OCI-LY7 (cell line): ENCODE data around the gene ZDBF2. TPM values are rescaled to one million over a fixed set of nuclear protein-coding genes. Genes with fewer than 3 reads are reported as not detected.

Experiments used
- BruUV-seq: library from RNA; stranded (reverse); fragments of 400-500 nt; replicated peaks from 2 replicates; lab custom pipeline; 2021; lab: Mats Ljungman, UMichigan
- CTCF ChIA-PET: fragments of 300-600 bp; sonication (Branson Sonifier 250); formaldehyde crosslinking; loops from one replicate; lab custom pipeline; 2022; ENCODE audit warnings: antibody characterized with exemption; ENCODE audit not compliant: unreplicated experiment; lab: Charles Lee
- POLR2A ChIA-PET: fragments of 300-600 bp; sonication (Branson Sonifier 250); formaldehyde crosslinking; loops from one replicate; lab custom pipeline; 2022; ENCODE audit warnings: antibody characterized with exemption; lab: Charles Lee
- DNase-seq: peaks from one replicate; pipeline ENCODE4 v3.0.0-alpha.2; 2015; ENCODE audit warnings: low spot score
- H2AFZ ChIP-seq: fragments of 200-600 bp; sonication (generic), shearing (Covaris generic); 2 replicates; pipeline ENCODE4 v1.6.1; 2014; ENCODE audit warnings: mild to moderate bottlenecking, antibody characterized with exemption, low read length, moderate library complexity
- H3K27ac ChIP-seq: fragments of 200-600 bp; sonication (generic); 2 replicates; pipeline ENCODE4 v1.5.1; 2014; ENCODE audit warnings: mixed run types, low read depth, mild to moderate bottlenecking, moderate library complexity, low read length, inconsistent platforms; ENCODE audit not compliant: poor library complexity, severe bottlenecking
- H3K36me3 ChIP-seq: fragments of 200-600 bp; sonication (generic); 2 replicates; pipeline ENCODE4 v1.6.1; 2014; ENCODE audit warnings: mild to moderate bottlenecking, antibody characterized with exemption, low read length, moderate library complexity, mixed read lengths; ENCODE audit not compliant: insufficient read depth
- H3K4me1 ChIP-seq: fragments of 200-600 bp; sonication (generic); 2 replicates; pipeline ENCODE4 v1.5.1; 2014; ENCODE audit warnings: mild to moderate bottlenecking, low read length; ENCODE audit not compliant: insufficient read depth, poor library complexity, severe bottlenecking
- H3K4me2 ChIP-seq: fragments of 200-600 bp; sonication (generic); 2 replicates; pipeline ENCODE4 v1.6.1; 2014; ENCODE audit warnings: mild to moderate bottlenecking, low read length
- H3K4me3 ChIP-seq: fragments of 200-600 bp; sonication (generic); 2 replicates; pipeline ENCODE4 v1.5.1; 2014; ENCODE audit warnings: mild to moderate bottlenecking, low read depth, low read length; ENCODE audit not compliant: poor library complexity, severe bottlenecking
- H3K79me2 ChIP-seq: fragments of 200-600 bp; sonication (generic); 2 replicates; pipeline ENCODE4 v1.6.1; 2016; ENCODE audit warnings: low read depth, mild to moderate bottlenecking, low read length, moderate library complexity, mixed read lengths; ENCODE audit not compliant: insufficient read depth
- H3K9me2 ChIP-seq: fragments of 200-600 bp; sonication (generic); 2 replicates; pipeline ENCODE4 v1.6.1; 2016; ENCODE audit warnings: mild to moderate bottlenecking, low read length, mixed read lengths; ENCODE audit not compliant: insufficient read depth
- H3K9me3 ChIP-seq: fragments of 200-600 bp; sonication (generic); 2 replicates; pipeline ENCODE4 v1.6.1; 2014; ENCODE audit warnings: mild to moderate bottlenecking, mixed run types, low read length, mixed read lengths
- H4K20me1 ChIP-seq: fragments of 200-600 bp; sonication (generic); 2 replicates; pipeline ENCODE4 v1.6.1; 2014; ENCODE audit warnings: mild to moderate bottlenecking, antibody characterized with exemption, low read length, moderate library complexity, mixed read lengths; ENCODE audit not compliant: insufficient read depth
- CTCF ChIP-seq: fragments of 200-600 bp; sonication (generic); conservative IDR thresholded peaks from 2 replicates; pipeline ENCODE4 v1.5.1; 2014; ENCODE audit warnings: mild to moderate bottlenecking, antibody characterized with exemption, low read length, moderate library complexity, mixed read lengths
- EZH2phosphoT487 ChIP-seq: fragments of 200-600 bp; sonication (generic); IDR thresholded peaks from 2 replicates; pipeline ENCODE4 v1.6.1; 2018; ENCODE audit warnings: low read depth, borderline replicate concordance, mild to moderate bottlenecking, mixed run types, antibody characterized with exemption, low read length, moderate library complexity, mixed read lengths
- intact Hi-C: fragments of 100-400 bp; cut with micrococcal nuclease; formaldehyde crosslinking; loops from one replicate; pipeline ENCODE4 v1.10.0; 2022; ENCODE audit not compliant: unreplicated experiment
- total RNA-seq, 2 experiments: library from RNA; depleted of rRNA in 1 of 2; stranded (reverse); fragments of >200 nt in 1 of 2; shearing (Covaris generic) in 1 of 2; gene quantifications; 2 replicates each; pipeline ENCODE4 v1.2.3, GENCODE V29; 2014 to 2022

Gene ZDBF2
- total RNA-seq, 2 experiments from 2014 or later, result 13.9 to 44.3 TPM

GRCh38 chr2:206263959-206264603 is 10.4 kb upstream of the ZDBF2 start:
- H2AFZ ChIP-seq, result no peak overlapping the region
- no peaks in the 10 kb centered on the region for H3K36me3 ChIP-seq
- no peaks in the 10 kb centered on the region for H4K20me1 ChIP-seq
- H3K9me3 ChIP-seq, result no peaks in the 10 kb centered on the region
- ChIA-PET CTCF (interaction anchor here (1.0 kb wide), 1 partner anchor 10 kb away, joined by 4 read pairs; the partner anchor contains the start of gene ZDBF2), POLR2A (interaction anchor here (0.7 to 1.5 kb wide), 3 partner anchors 10 to 324 kb away, joined by 3 to 5 read pairs (median 4); no protein-coding TSS in a partner anchor)
- no peak overlapping the region for H3K27ac ChIP-seq
- DNase-seq, result no peak
- no peak for TF ChIP-seq CTCF
- TF ChIP-seq EZH2phosphoT487, result no peak
- H3K4me3 ChIP-seq, result no peak overlapping the region
- no peaks in the 10 kb centered on the region for H3K79me2 ChIP-seq
- peaks cover 27% of the 10 kb centered on the region for H3K4me1 ChIP-seq
- no peaks in the 10 kb centered on the region for H3K9me2 ChIP-seq
- BruUV-seq, result no TSS peak
- intact Hi-C loops, result no loop called here
- no peak overlapping the region for H3K4me2 ChIP-seq

GRCh38 chr2:206266130-206267125 is 8.0 kb upstream of the ZDBF2 start:
- H3K4me1 ChIP-seq, result peaks cover 16% of the 10 kb centered on the region
- intact Hi-C loops, result no loop called here
- CTCF ChIA-PET, result interaction anchor here (0.6 kb wide), 1 partner anchor 154 kb away, joined by 3 read pairs; no protein-coding TSS in a partner anchor
- H3K9me3 ChIP-seq, result no peaks in the 10 kb centered on the region
- H3K4me3 ChIP-seq, result no peak overlapping the region
- H3K9me2 ChIP-seq, result no peaks in the 10 kb centered on the region
- DNase-seq, result no peak
- H4K20me1 ChIP-seq, result no peaks in the 10 kb centered on the region
- no peaks in the 10 kb centered on the region for H3K36me3 ChIP-seq
- H3K27ac ChIP-seq, result no peak overlapping the region
- peak overlapping the region; percentile 39; the same call in 1 of the 2 replicates for H3K4me2 ChIP-seq
- no peaks in the 10 kb centered on the region for H3K79me2 ChIP-seq
- no peak for TF ChIP-seq CTCF
- TF ChIP-seq EZH2phosphoT487, result no peak
- POLR2A ChIA-PET, result interaction anchor here (0.7 to 1.2 kb wide), 4 partner anchors 10 to 97 kb away, joined by 3 to 4 read pairs (median 3); no protein-coding TSS in a partner anchor
- no peak overlapping the region for H2AFZ ChIP-seq
- BruUV-seq, result no TSS peak
